ENCODE results near the gene ARPC2.
"Not testable (repeated sequence)": the region's sequence is repeated elsewhere in the genome, so short reads cannot be mapped to it uniquely, and the experiment has no call there.

ARPC2 gene

GRCh38 chr2:218216674-218217359, at the start of gene ARPC2:
Gene ARPC2 (plus strand): TSS chr2:218217189. CDS start chr2:218217471, 282 bp downstream.
- peak; percentile 99 for DNase-seq (ENCODE audit: low read depth, low spot score)

GRCh38 chr2:218168016-218168415, 49.0 kb upstream of the ARPC2 start:
- no peak for DNase-seq (ENCODE audit: low read depth, low spot score)

- DNase-seq (ENCODE audit: low read depth, low spot score), result peak; percentile 31
Measured at GRCh38 chr2:218168635-218169462, 48.1 kb upstream of the ARPC2 start.

- no peak for DNase-seq (ENCODE audit: low read depth, low spot score)
Measured at GRCh38 chr2:218169757-218170546, 47.0 kb upstream of the ARPC2 start.

GRCh38 chr2:218171744-218172143, 45.2 kb upstream of the ARPC2 start:
- not testable (repeated sequence) for DNase-seq (ENCODE audit: low read depth, low spot score)

GRCh38 chr2:218172845-218173244, 44.1 kb upstream of the ARPC2 start:
- DNase-seq (ENCODE audit: low read depth, low spot score), result no peak

- DNase-seq (ENCODE audit: low read depth, low spot score), result no peak
Measured at GRCh38 chr2:218179782-218180181, 37.2 kb upstream of the ARPC2 start.

GRCh38 chr2:218180467-218181114, 36.4 kb upstream of the ARPC2 start:
- DNase-seq (ENCODE audit: low read depth, low spot score), result no peak

GRCh38 chr2:218184331-218184730, 32.7 kb upstream of the ARPC2 start:
- DNase-seq (ENCODE audit: low read depth, low spot score), result no peak

- DNase-seq (ENCODE audit: low read depth, low spot score), result peak; percentile 79
Measured at GRCh38 chr2:218186355-218186766, 30.6 kb upstream of the ARPC2 start.

- no peak for DNase-seq (ENCODE audit: low read depth, low spot score)
Measured at GRCh38 chr2:218186876-218187275, 30.1 kb upstream of the ARPC2 start.

- DNase-seq (ENCODE audit: low read depth, low spot score), result no peak
Measured at GRCh38 chr2:218187296-218188015, 29.5 kb upstream of the ARPC2 start.

- DNase-seq (ENCODE audit: low read depth, low spot score), result no peak
Measured at GRCh38 chr2:218188528-218188927, 28.5 kb upstream of the ARPC2 start.

GRCh38 chr2:218192902-218193430, 24.0 kb upstream of the ARPC2 start:
- no peak for DNase-seq (ENCODE audit: low read depth, low spot score)

- DNase-seq (ENCODE audit: low read depth, low spot score), result no peak
Measured at GRCh38 chr2:218193701-218194100, 23.3 kb upstream of the ARPC2 start.

GRCh38 chr2:218194880-218195279, 22.1 kb upstream of the ARPC2 start:
- no peak for DNase-seq (ENCODE audit: low read depth, low spot score)

- DNase-seq (ENCODE audit: low read depth, low spot score), result no peak
Measured at GRCh38 chr2:218196974-218197373, 20.0 kb upstream of the ARPC2 start.

GRCh38 chr2:218202266-218202665, 14.7 kb upstream of the ARPC2 start:
- DNase-seq (ENCODE audit: low read depth, low spot score), result peak; percentile 16

- no peak for DNase-seq (ENCODE audit: low read depth, low spot score)
Measured at GRCh38 chr2:218209078-218209477, 7.9 kb upstream of the ARPC2 start.

GRCh38 chr2:218214116-218214515, 2.9 kb upstream of the ARPC2 start:
- DNase-seq (ENCODE audit: low read depth, low spot score), result no peak

GRCh38 chr2:218216336-218216673, 684 bp upstream of the ARPC2 start:
- no peak for DNase-seq (ENCODE audit: low read depth, low spot score)
